ENCODE measurements around the gene EPHB6. TPM values are rescaled to one million over a fixed set of nuclear protein-coding genes. Genes with fewer than 3 reads are reported as not detected.

EPHB6 gene
- total RNA-seq, 4 donors from 2014 or later: 3.3 to 10.5 (median 5.5) TPM

GRCh38 chr7:142867398-142868187, 12.7 kb downstream of the EPHB6 start:
- peaks cover 0 to 10% (median 0%) of the 10 kb centered on the region in 4 donors for H3K27me3 ChIP-seq
- WGBS: 78% methylated on average over 18 of the region's 18 CpGs
- intact Hi-C loops (cut with DNase I): no loop called here
- peak; percentile 81 for DNase-seq (ENCODE audit: extremely low spot score)
- TF ChIP-seq CTCF (IDR thresholded peaks at IDR 0.05) (no peak), POLR2A (IDR thresholded peaks at IDR 0.05; ENCODE audit: low read depth) (no peak), EP300 (IDR thresholded peaks at IDR 0.05) (no peak), POLR2AphosphoS5 (IDR thresholded peaks at IDR 0.05) (no peak)
- no peak overlapping the region for H3K4me3 ChIP-seq
- no peak overlapping the region for H3K27ac ChIP-seq (replicated peaks in 1 of 4)
- no peaks in the 10 kb centered on the region for H3K9me3 ChIP-seq
- no peaks in the 10 kb centered on the region for H3K4me1 ChIP-seq
- peaks cover 0 to 20% (median 5%) of the 10 kb centered on the region in 4 donors for H3K36me3 ChIP-seq

- WGBS: 89% methylated on average over 22 of the region's 31 CpGs
- TF ChIP-seq POLR2AphosphoS5 (IDR thresholded peaks at IDR 0.05): no peak
- Histone ChIP-seq H3K27ac (replicated peaks in 1 of 4) (no peak overlapping the region), H3K27me3 (peaks cover 0 to 10% (median 0%) of the 10 kb centered on the region in 4 donors), H3K36me3 (peaks cover 0 to 12% (median 5%) of the 10 kb centered on the region in 4 donors), H3K4me3 (no peak overlapping the region), H3K4me1 (no peaks in the 10 kb centered on the region), H3K9me3 (no peaks in the 10 kb centered on the region)
- peak; percentile 85 for DNase-seq (ENCODE audit: extremely low spot score)
- intact Hi-C loops (cut with DNase I): no loop called here
Observed at GRCh38 chr7:142868188-142868985, 13.5 kb downstream of the EPHB6 start.

GRCh38 chr7:142868986-142869415, 14.1 kb downstream of the EPHB6 start:
- TF ChIP-seq CTCF (IDR thresholded peaks at IDR 0.05): no peak
- TF ChIP-seq POLR2A (IDR thresholded peaks at IDR 0.05; ENCODE audit: low read depth): no peak
- no peak for TF ChIP-seq POLR2AphosphoS5 (IDR thresholded peaks at IDR 0.05)
- no peak for TF ChIP-seq EP300 (IDR thresholded peaks at IDR 0.05)
- H3K36me3 ChIP-seq: peaks cover 0 to 6% (median 3%) of the 10 kb centered on the region in 4 donors
- no peak overlapping the region for H3K27ac ChIP-seq (replicated peaks in 1 of 4)
- H3K4me3 ChIP-seq: no peak overlapping the region
- peak; percentile 88 for DNase-seq (ENCODE audit: extremely low spot score)
- no peaks in the 10 kb centered on the region for H3K4me1 ChIP-seq
- no peaks in the 10 kb centered on the region for H3K9me3 ChIP-seq
- intact Hi-C loops (cut with DNase I): no loop called here
- WGBS: 94% methylated on average over 10 of the region's 11 CpGs
- H3K27me3 ChIP-seq: peaks cover 0 to 10% (median 0%) of the 10 kb centered on the region in 4 donors

- Histone ChIP-seq H3K27ac (replicated peaks in 1 of 4) (no peak overlapping the region), H3K36me3 (peaks cover 0 to 2% (median under 1%) of the 10 kb centered on the region in 4 donors), H3K9me3 (no peaks in the 10 kb centered on the region), H3K27me3 (peaks cover 0 to 10% (median 0%) of the 10 kb centered on the region in 4 donors), H3K4me3 (no peak overlapping the region), H3K4me1 (no peaks in the 10 kb centered on the region)
- 83% methylated on average over 2 of the region's 2 CpGs for WGBS
- no peak for DNase-seq (ENCODE audit: extremely low spot score)
- TF ChIP-seq POLR2A (IDR thresholded peaks at IDR 0.05; ENCODE audit: low read depth) (no peak), POLR2AphosphoS5 (IDR thresholded peaks at IDR 0.05) (no peak), EP300 (IDR thresholded peaks at IDR 0.05) (no peak), CTCF (IDR thresholded peaks at IDR 0.05) (no peak)
- intact Hi-C loops (cut with DNase I): no loop called here
Observed at GRCh38 chr7:142869434-142869833, 14.6 kb downstream of the EPHB6 start.

GRCh38 chr7:142870147-142870559, 15.3 kb downstream of the EPHB6 start:
- Histone ChIP-seq H3K36me3 (no peaks in the 10 kb centered on the region), H3K9me3 (no peaks in the 10 kb centered on the region), H3K27me3 (peaks cover 0 to 10% (median 0%) of the 10 kb centered on the region in 4 donors), H3K4me1 (no peaks in the 10 kb centered on the region), H3K4me3 (no peak overlapping the region), H3K27ac (replicated peaks in 1 of 4) (no peak overlapping the region)
- TF ChIP-seq EP300 (IDR thresholded peaks at IDR 0.05) (no peak), POLR2A (IDR thresholded peaks at IDR 0.05; ENCODE audit: low read depth) (no peak), CTCF (IDR thresholded peaks at IDR 0.05) (no peak)
- intact Hi-C loops (cut with DNase I): no loop called here
- DNase-seq (ENCODE audit: extremely low spot score): no peak
- 82% methylated on average over 8 of the region's 8 CpGs for WGBS
